HepG2 (cell line): ENCODE data around the gene CTCF. TPM values are rescaled to one million over a fixed set of nuclear protein-coding genes. Genes with fewer than 3 reads are reported as not detected.
A peak's percentile ranks its signal among the peaks of the same experiment; 100 is the strongest.

Experiments used
- CERS6 ChIP-seq: sonication (generic); formaldehyde crosslinking; IDR thresholded peaks from 2 replicates; pipeline ENCODE4 v1.5.0; 2020; ENCODE audit warnings: missing genetic modification reagents
- DBP ChIP-seq: sonication (generic); formaldehyde crosslinking; IDR thresholded peaks from 2 replicates; pipeline ENCODE4 v1.4.0; 2020; ENCODE audit warnings: missing genetic modification reagents; ENCODE audit errors: not compliant biosample characterization
- MED1 ChIP-seq: sonication (generic); formaldehyde crosslinking; IDR thresholded peaks from 2 replicates; pipeline ENCODE4 v1.4.0; 2020; ENCODE audit warnings: missing genetic modification reagents
- POLR2AphosphoS5 ChIP-seq: IDR thresholded peaks from 2 replicates; pipeline ENCODE4 v1.6.1; 2012; ENCODE audit warnings: low read depth, low read length
- RELA ChIP-seq: sonication (generic); formaldehyde crosslinking; IDR thresholded peaks from 2 replicates; pipeline ENCODE4 v1.4.0; 2020; ENCODE audit warnings: missing genetic modification reagents
- SMAD1 ChIP-seq: sonication (generic); formaldehyde crosslinking; IDR thresholded peaks from 2 replicates; pipeline ENCODE4 v1.4.0; 2020; ENCODE audit warnings: missing genetic modification reagents, low read depth, mild to moderate bottlenecking, borderline replicate concordance
- SOX5 ChIP-seq: IDR thresholded peaks from 2 replicates; pipeline ENCODE4 v1.6.1; 2016; ENCODE audit warnings: borderline replicate concordance
- SRSF1 ChIP-seq: fragments of 200-400 bp; formaldehyde crosslinking; optimal IDR thresholded peaks from 2 replicates; pipeline ENCODE3; 2017; ENCODE audit warnings: mild to moderate bottlenecking, low read depth, low read length, moderate library complexity
- TCF7L2 ChIP-seq: IDR thresholded peaks from 2 replicates; pipeline ENCODE4 v1.6.1; 2011; ENCODE audit warnings: mild to moderate bottlenecking, low read depth, low read length, moderate library complexity
- ZBTB40 ChIP-seq, 2 experiments: fragments of 450-650 bp in 1 of 2; sonication (generic) in 1 of 2; formaldehyde crosslinking in 1 of 2; IDR thresholded peaks; 2 replicates each; pipeline versions ENCODE4 v1.6.1 to v1.8.0; 2016 to 2022; ENCODE audit warnings: antibody characterized with exemption in 1 of 2, mild to moderate bottlenecking in 1 of 2, missing genetic modification reagents in 1 of 2
- ZBTB49 ChIP-seq: sonication (generic); formaldehyde crosslinking; IDR thresholded peaks from 2 replicates; pipeline ENCODE4 v1.4.0; 2020; ENCODE audit warnings: missing genetic modification reagents, borderline replicate concordance
- ZNF10 ChIP-seq: sonication (generic); formaldehyde crosslinking; IDR thresholded peaks from 2 replicates; pipeline ENCODE4 v1.4.0; 2020; ENCODE audit warnings: mild to moderate bottlenecking, low read depth, missing genetic modification reagents, borderline replicate concordance
- ZNF138 ChIP-seq: sonication (generic); formaldehyde crosslinking; IDR thresholded peaks from 2 replicates; pipeline ENCODE4 v1.5.0; 2020; ENCODE audit warnings: mild to moderate bottlenecking, low read depth, missing genetic modification reagents
- ZNF768 ChIP-seq: sonication (generic); formaldehyde crosslinking; IDR thresholded peaks from 2 replicates; pipeline ENCODE4 v1.4.0; 2020; ENCODE audit warnings: missing genetic modification reagents
- ZSCAN20 ChIP-seq: sonication (generic); formaldehyde crosslinking; IDR thresholded peaks from 2 replicates; pipeline ENCODE4 v1.4.0; 2020; ENCODE audit warnings: missing genetic modification reagents, mild to moderate bottlenecking, borderline replicate concordance
- ZSCAN30 ChIP-seq: sonication (generic); formaldehyde crosslinking; IDR thresholded peaks from 2 replicates; pipeline ENCODE4 v1.5.0; 2020; ENCODE audit warnings: mild to moderate bottlenecking, missing genetic modification reagents
- polyA plus RNA-seq, 8 experiments: library from polyadenylated mRNA; depleted of rRNA in 3 of 8; stranded (reverse) in 7 of 8; unstranded in 1 of 8; fragments of >200 nt; fragmentation: Illumina TruSeq in 4 of 8; extraction: Trizol in 4 of 8; gene quantifications; 2 replicates each; pipeline versions ENCODE4 v1.2.1 to v1.2.3, GENCODE V29; 2011 to 2016; ENCODE audit warnings: low read depth in 4 of 8, missing spikeins in 1 of 8, mixed read lengths in 1 of 8; ENCODE audit not compliant: insufficient read depth in 1 of 8
- total RNA-seq, 5 experiments: library from RNA; depleted of rRNA; stranded (reverse); fragments of >200 nt; fragmentation: Illumina TruSeq; extraction: Trizol; gene quantifications; 2 replicates each; pipeline ENCODE4 v1.2.3, GENCODE V29; 2016; ENCODE audit warnings: low read depth in 1 of 5

CTCF gene
- total and polyA plus RNA-seq, 2 of the 13 experiments (the other 11 are each of a cell fraction or from before 2014, with no cell fraction given): 19.5 to 37.5 TPM

- TF ChIP-seq ZBTB40 (IDR thresholded peaks at IDR 0.05): no peak
- no peak for TF ChIP-seq ZBTB40 (CRISPR knock-in tag; IDR thresholded peaks at IDR 0.05)
- TF ChIP-seq ZNF10: no peak
- TF ChIP-seq POLR2AphosphoS5: no peak
- 0 out of 2 replicates have a peak, but pooled peaks have one; percentile 57 for TF ChIP-seq MED1 (CRISPR knock-in tag)
- no peak for TF ChIP-seq CERS6 (CRISPR knock-in tag)
- TF ChIP-seq ZNF138 (CRISPR knock-in tag): no peak
- TF ChIP-seq ZSCAN30 (CRISPR knock-in tag): no peak
- no peak for TF ChIP-seq TCF7L2
- no peak for TF ChIP-seq SMAD1 (CRISPR knock-in tag)
- no peak for TF ChIP-seq ZBTB49 (CRISPR knock-in tag)
- TF ChIP-seq SOX5: no peak
- no peak for TF ChIP-seq ZSCAN20 (CRISPR knock-in tag)
- TF ChIP-seq SRSF1: no peak
- no peak; the same call in 1 of the 2 replicates for TF ChIP-seq RELA (CRISPR knock-in tag)
- TF ChIP-seq ZNF768 (CRISPR knock-in tag): no peak; the same call in 1 of the 2 replicates
- TF ChIP-seq DBP (CRISPR knock-in tag): no peak
Measured at GRCh38 chr16:67546761-67547422, 15.4 kb upstream of the CTCF start (continued).
